PC-9 (cell line): ENCODE data around the gene MBNL1. TPM values are rescaled to one million over a fixed set of nuclear protein-coding genes. Genes with fewer than 3 reads are reported as not detected.
A peak's percentile ranks its signal among the peaks of the same experiment; 100 is the strongest.

Experiments used
- BruUV-seq: library from RNA; stranded (reverse); fragments of 400-500 nt; replicated peaks from 2 replicates; lab custom pipeline; 2021; lab: Mats Ljungman, UMichigan
- CTCF ChIA-PET: fragments of 300-600 bp; sonication (Branson Sonifier 250); formaldehyde crosslinking; loops from one replicate; lab custom pipeline; 2022; ENCODE audit warnings: antibody characterized with exemption; lab: Charles Lee
- POLR2A ChIA-PET: fragments of 300-600 bp; sonication (Branson Sonifier 250); formaldehyde crosslinking; loops from one replicate; lab custom pipeline; 2022; ENCODE audit warnings: antibody characterized with exemption; ENCODE audit not compliant: unreplicated experiment; lab: Charles Lee
- DNase-seq, 2 experiments: peaks; one replicate each; pipeline versions ENCODE4 v3.0.0 to v3.0.0-alpha.2; 2015 to 2022; ENCODE audit warnings: mixed read lengths in 1 of 2
- H2AFZ ChIP-seq: fragments of 200-600 bp; sonication (generic); 2 replicates; pipeline ENCODE4 v1.8.1; 2017; ENCODE audit warnings: antibody characterized with exemption
- H3F3A ChIP-seq: fragments of 200-600 bp; sonication (generic); 2 replicates; pipeline ENCODE4 v1.8.1; 2017; ENCODE audit warnings: antibody characterized with exemption, mild to moderate bottlenecking, low read depth; ENCODE audit not compliant: insufficient read depth
- H3K27ac ChIP-seq: fragments of 200-600 bp; sonication (generic); 2 replicates; pipeline ENCODE4 v1.6.1; 2016; ENCODE audit warnings: mixed run types
- H3K27me3 ChIP-seq: fragments of 200-600 bp; sonication (generic); 2 replicates; pipeline ENCODE4 v1.6.1; 2016; ENCODE audit warnings: low read depth, mixed run types; ENCODE audit not compliant: insufficient read depth
- H3K36me3 ChIP-seq: fragments of 200-600 bp; sonication (generic); 2 replicates; pipeline ENCODE4 v1.6.1; 2016; ENCODE audit warnings: low read depth, mixed run types
- H3K4me1 ChIP-seq: fragments of 200-600 bp; sonication (generic); replicated peaks from 2 replicates; pipeline ENCODE4 v1.6.1; 2016; ENCODE audit warnings: mixed run types; ENCODE audit not compliant: insufficient read depth
- H3K4me2 ChIP-seq: fragments of 200-600 bp; sonication (generic); 2 replicates; pipeline ENCODE4 v1.6.1; 2017; ENCODE audit warnings: mixed run types
- H3K4me3 ChIP-seq: fragments of 200-600 bp; sonication (generic); 2 replicates; pipeline ENCODE4 v1.6.1; 2016; ENCODE audit warnings: mixed run types
- H3K79me2 ChIP-seq: fragments of 200-600 bp; sonication (generic); 2 replicates; pipeline ENCODE4 v1.6.1; 2017; ENCODE audit warnings: low read depth, mixed run types
- H3K9me2 ChIP-seq: fragments of 200-600 bp; sonication (generic); 2 replicates; pipeline ENCODE4 v1.8.1; 2017; ENCODE audit warnings: mild to moderate bottlenecking; ENCODE audit not compliant: insufficient read depth
- H3K9me3 ChIP-seq: fragments of 200-600 bp; sonication (generic); 2 replicates; pipeline ENCODE4 v1.8.1; 2016; ENCODE audit warnings: low read depth; ENCODE audit not compliant: insufficient read depth
- H4K20me1 ChIP-seq: fragments of 200-600 bp; sonication (generic); 2 replicates; pipeline ENCODE4 v1.8.1; 2017; ENCODE audit not compliant: insufficient read depth
- EZH2 ChIP-seq: fragments of 200-600 bp; sonication (generic); IDR thresholded peaks from 2 replicates; pipeline ENCODE4 v1.8.0; 2017; ENCODE audit warnings: antibody characterized with exemption, low read depth
- intact Hi-C: fragments of 100-400 bp; cut with micrococcal nuclease; formaldehyde crosslinking; loops from one replicate; pipeline ENCODE4 v1.10.0; 2022; ENCODE audit not compliant: unreplicated experiment
- total RNA-seq: library from RNA; stranded (reverse); gene quantifications from 2 replicates; pipeline ENCODE4 v1.2.3, GENCODE V29; 2021
- TF ChIP-seq, protein P1 (sequence below): fragments of 200-600 bp; sonication (generic); conservative IDR thresholded peaks from 2 replicates; pipeline ENCODE4 v1.6.1; 2017; ENCODE audit warnings: mixed run types, antibody characterized with exemption, mild to moderate bottlenecking, moderate library complexity

Gene MBNL1
- total RNA-seq, 1 experiment from 2014 or later: 176 TPM

GRCh38 chr3:152496286-152496685 is 227.6 kb downstream of the MBNL1 start:
- Histone ChIP-seq H3K9me2 (peaks cover 6% of the 10 kb centered on the region; the same call in 1 of the 2 replicates), H3K27me3 (no peaks in the 10 kb centered on the region), H3K4me2 (no peak overlapping the region), H3K27ac (no peak overlapping the region), H2AFZ (0 out of 2 replicates have a peak overlapping the region, but pooled peaks have one; percentile 40), H3K79me2 (no peaks in the 10 kb centered on the region), H3K4me3 (no peak overlapping the region), H3K9me3 (no peaks in the 10 kb centered on the region), H3F3A (no peaks in the 10 kb centered on the region), H3K36me3 (no peaks in the 10 kb centered on the region), H4K20me1 (no peaks in the 10 kb centered on the region), H3K4me1 (no peaks in the 10 kb centered on the region)
- ChIA-PET POLR2A (no interaction called here), CTCF (no interaction called here)
- intact Hi-C loops: no loop called here
- TF ChIP-seq, protein P1, sequence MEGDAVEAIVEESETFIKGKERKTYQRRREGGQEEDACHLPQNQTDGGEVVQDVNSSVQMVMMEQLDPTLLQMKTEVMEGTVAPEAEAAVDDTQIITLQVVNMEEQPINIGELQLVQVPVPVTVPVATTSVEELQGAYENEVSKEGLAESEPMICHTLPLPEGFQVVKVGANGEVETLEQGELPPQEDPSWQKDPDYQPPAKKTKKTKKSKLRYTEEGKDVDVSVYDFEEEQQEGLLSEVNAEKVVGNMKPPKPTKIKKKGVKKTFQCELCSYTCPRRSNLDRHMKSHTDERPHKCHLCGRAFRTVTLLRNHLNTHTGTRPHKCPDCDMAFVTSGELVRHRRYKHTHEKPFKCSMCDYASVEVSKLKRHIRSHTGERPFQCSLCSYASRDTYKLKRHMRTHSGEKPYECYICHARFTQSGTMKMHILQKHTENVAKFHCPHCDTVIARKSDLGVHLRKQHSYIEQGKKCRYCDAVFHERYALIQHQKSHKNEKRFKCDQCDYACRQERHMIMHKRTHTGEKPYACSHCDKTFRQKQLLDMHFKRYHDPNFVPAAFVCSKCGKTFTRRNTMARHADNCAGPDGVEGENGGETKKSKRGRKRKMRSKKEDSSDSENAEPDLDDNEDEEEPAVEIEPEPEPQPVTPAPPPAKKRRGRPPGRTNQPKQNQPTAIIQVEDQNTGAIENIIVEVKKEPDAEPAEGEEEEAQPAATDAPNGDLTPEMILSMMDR: no peak
- no peak for TF ChIP-seq EZH2
- DNase-seq: no peak
- no TSS peak for BruUV-seq

DNA sequence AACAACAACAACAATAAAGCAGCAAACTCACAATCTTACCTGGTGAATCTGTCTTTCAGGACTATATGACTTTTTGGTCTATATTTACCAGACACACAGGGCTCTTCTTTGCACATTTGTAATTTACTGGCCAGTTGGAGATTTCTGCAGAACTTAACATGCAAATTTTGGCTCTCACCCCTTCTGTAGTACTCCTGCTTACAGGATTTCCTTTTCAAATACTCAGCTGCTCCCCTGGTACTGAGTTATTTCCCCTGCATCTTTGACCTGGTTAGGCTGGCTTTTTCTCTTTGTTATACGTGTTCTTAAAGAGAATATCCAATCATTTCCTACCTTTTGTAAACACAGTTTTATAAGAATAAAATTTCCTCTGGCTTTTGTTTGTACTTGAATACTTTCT is 228.0 kb downstream of the MBNL1 start:
- H3K4me3 ChIP-seq: no peak overlapping the region
- H3K4me2 ChIP-seq: no peak overlapping the region
- ChIA-PET CTCF (no interaction called here), POLR2A (no interaction called here)
- no peak for DNase-seq
- no peaks in the 10 kb centered on the region for H3K79me2 ChIP-seq
- no peak overlapping the region for H3K27ac ChIP-seq
- no peaks in the 10 kb centered on the region for H3K36me3 ChIP-seq
- no peaks in the 10 kb centered on the region for H3F3A ChIP-seq
- H3K9me3 ChIP-seq: no peaks in the 10 kb centered on the region
- no peaks in the 10 kb centered on the region for H4K20me1 ChIP-seq
- no peaks in the 10 kb centered on the region for H3K27me3 ChIP-seq
- TF ChIP-seq, protein P1: no peak
- no peak for TF ChIP-seq EZH2
- H3K4me1 ChIP-seq: no peaks in the 10 kb centered on the region
- 0 out of 2 replicates have a peak overlapping the region, but pooled peaks have one; percentile 40 for H2AFZ ChIP-seq
- peaks cover 1% of the 10 kb centered on the region; the same call in 1 of the 2 replicates for H3K9me2 ChIP-seq
- BruUV-seq: no TSS peak
- intact Hi-C loops: no loop called here

DNA sequence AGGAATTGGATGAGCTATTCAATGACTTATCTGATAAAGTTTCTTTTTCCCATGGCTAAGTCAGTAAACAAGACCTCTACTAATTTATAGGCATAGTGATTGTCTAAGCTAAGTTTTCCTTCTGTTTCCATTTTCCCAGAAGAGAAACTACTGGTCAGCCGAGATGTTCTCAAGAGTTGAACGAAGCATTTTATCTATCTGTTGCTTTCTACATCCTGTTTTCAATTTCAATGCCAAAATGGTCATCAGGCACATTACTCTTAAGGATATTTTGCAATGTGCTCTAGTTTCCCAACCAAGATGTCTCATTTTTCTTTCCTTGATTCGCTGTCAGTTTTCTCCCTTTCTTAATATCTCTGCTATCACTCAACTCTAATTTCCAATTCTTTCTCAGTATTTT is 228.7 kb downstream of the MBNL1 start:
- Histone ChIP-seq H3K4me1 (no peaks in the 10 kb centered on the region), H2AFZ (no peak overlapping the region), H3K9me2 (no peaks in the 10 kb centered on the region), H3K9me3 (no peaks in the 10 kb centered on the region), H3K27me3 (no peaks in the 10 kb centered on the region), H3K79me2 (no peaks in the 10 kb centered on the region), H4K20me1 (no peaks in the 10 kb centered on the region), H3F3A (no peaks in the 10 kb centered on the region), H3K36me3 (no peaks in the 10 kb centered on the region), H3K27ac (no peak overlapping the region), H3K4me2 (no peak overlapping the region), H3K4me3 (no peak overlapping the region)
- no TSS peak for BruUV-seq
- ChIA-PET CTCF (no interaction called here), POLR2A (no interaction called here)
- TF ChIP-seq EZH2: no peak
- TF ChIP-seq, protein P1: no peak
- intact Hi-C loops: no loop called here
- no peak for DNase-seq
